ENCODE measurements around the gene GBX2.

GBX2 gene

GRCh38 chr2:236169741-236170589 lies 1.8 kb upstream of the GBX2 start:
- in situ Hi-C loops (cut with MboI; ENCODE audit: low sequenced_read_pairs), result no loop called here

- in situ Hi-C loops (cut with MboI; ENCODE audit: low sequenced_read_pairs), result no loop called here
These were observed 1.1 kb upstream of the GBX2 start for GRCh38 chr2:236169151-236169721.

DNA sequence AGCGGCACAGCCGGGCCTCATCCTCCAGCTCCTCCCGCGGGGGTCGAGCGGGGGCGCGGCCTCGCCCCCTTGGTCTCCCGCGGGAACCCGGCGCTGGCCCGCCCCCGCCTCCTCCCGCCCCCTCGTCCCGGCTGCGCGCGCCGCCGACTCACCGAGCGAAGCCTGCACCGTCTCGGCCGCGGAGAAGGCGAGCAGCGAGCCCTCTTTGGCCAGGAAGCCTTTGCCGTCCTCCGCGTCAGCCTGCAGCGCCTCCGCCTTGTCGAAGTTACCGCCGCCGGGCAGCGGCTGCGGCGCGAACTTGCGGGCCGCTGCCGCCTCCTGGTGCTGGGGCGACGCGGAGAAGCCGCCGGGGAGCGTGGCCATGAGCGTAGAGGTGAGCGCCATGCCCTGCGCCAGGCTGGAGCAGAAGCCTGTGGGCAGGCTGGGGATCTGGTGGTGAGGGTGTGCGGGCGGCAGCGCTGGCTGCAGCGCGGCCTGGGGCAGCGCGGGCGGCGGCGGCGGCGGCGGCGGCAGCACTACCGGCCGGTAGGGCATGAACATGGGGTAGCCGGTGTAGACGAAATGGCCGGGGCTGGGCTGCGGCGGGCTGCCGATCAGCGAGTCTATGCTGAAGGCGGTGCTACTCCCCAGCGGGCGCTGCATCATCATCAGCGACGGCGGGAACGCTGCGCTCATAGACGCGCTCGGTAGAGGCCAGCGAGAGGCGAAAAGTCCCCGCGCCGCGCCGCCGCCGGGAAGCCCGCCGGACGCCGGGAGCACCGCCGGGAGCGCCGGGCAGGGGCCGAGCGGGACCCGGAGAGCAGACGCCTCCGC lies 683 bp downstream of the GBX2 start:
- in situ Hi-C loops (cut with MboI; ENCODE audit: low sequenced_read_pairs), result no loop called here

DNA sequence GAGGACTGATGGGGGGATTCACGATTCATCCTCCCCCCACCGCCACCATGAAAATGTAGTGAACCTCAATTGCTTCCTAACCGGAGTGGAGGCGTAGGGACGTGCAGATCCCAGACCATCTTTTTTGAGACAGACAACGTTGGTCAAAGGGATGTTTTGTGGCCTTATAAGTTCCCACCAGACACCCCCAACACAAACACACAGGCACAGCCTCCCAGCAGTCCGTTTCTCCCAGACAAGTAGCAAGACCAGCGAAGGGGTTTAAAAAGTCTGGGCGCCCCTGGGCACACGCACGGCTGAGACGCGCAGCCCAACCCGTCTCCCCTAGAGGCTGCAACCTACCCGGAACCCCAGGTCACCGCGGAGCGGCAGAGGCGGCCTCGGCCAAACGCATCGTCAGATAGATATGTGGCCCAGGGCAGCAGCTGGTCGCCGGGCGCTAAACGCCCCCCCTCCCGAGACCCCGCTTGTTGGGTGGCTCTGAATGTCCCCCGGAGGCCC lies 1.3 kb downstream of the GBX2 start:
- in situ Hi-C loops (cut with MboI; ENCODE audit: low sequenced_read_pairs), result no loop called here

DNA sequence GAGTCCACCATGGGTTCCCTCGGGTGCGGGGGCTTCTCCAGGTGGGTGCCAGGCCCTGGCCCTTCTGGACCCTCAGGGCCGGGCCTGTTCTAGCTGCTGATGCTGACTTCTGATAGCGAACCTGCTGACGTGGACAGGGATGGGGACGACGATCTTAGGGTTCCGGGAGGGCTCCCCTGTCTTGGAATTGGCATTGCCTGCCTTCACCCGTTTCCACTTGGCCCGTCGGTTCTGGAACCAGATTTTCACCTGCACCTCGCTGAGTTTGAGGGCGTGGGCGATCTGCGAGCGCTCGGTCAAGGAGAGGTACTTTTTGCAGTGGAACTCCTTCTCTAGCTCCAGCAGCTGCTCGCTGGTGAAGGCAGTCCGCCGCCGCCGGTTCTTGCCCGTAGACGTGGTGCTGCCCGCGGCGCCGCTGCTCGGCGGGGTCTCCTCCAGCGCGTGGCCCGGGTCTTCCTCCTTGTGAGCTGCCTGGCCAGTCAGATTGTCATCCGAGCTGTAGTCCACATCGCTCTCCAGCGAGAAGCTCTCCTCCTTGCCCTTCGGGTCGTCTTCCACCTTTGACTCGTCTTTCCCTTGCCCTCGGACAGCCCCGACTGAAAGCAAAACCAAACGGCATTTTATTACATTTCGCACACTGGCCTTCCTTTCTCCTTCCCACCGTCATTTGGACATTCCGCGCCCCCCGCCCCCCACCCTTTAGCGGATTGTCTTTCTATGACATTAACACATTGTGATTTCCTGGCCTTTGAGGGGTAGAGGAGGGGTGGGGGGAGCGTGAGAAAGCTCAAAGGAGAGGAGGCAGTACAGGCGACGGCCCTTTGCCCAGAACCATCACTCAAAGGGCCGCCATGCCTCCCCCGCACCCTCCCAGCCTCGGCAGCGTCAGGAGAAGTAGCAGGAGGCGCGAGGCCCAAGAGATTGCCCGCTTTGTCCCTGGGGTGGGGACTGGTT lies 2.1 kb downstream of the GBX2 start:
- in situ Hi-C loops (cut with MboI; ENCODE audit: low sequenced_read_pairs), result no loop called here

GRCh38 chr2:236164925-236165841 lies 3.0 kb downstream of the GBX2 start:
- in situ Hi-C loops (cut with MboI; ENCODE audit: low sequenced_read_pairs), result no loop called here

- in situ Hi-C loops (cut with MboI; ENCODE audit: low sequenced_read_pairs), result no loop called here
These were observed 3.8 kb downstream of the GBX2 start for GRCh38 chr2:236164201-236164924.

GRCh38 chr2:236163471-236164200 lies 4.5 kb downstream of the GBX2 start:
- in situ Hi-C loops (cut with MboI; ENCODE audit: low sequenced_read_pairs), result no loop called here

DNA sequence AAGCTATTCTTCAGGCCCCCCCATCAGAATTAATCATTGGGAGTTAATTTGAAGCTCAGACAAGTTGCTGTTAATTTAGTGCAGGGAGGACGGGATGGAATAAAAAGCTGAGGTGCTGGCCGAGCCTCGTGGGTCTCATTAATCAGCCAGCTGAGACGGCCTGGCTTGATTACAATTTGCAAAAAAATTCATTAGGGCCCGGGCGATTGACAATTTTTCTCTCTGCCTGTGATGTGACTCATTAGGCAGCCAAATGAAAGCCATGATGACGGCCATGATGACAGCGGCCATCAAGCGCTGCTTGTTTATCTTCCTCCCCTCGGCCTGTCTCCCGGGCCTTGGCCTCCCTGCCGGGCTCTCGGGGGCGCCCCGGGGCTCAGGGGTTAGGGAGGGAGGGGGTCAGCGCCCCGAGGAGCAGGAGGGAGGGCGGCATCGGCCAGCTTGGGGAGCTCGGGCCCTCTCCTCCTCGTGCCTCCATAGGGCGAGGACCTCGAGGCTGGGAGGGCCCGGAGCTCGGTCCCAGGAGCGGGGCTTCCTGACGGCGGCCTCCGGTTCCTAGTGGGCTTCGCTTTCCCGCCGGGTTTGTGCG lies 5.2 kb downstream of the GBX2 start:
- in situ Hi-C loops (cut with MboI; ENCODE audit: low sequenced_read_pairs), result no loop called here

DNA sequence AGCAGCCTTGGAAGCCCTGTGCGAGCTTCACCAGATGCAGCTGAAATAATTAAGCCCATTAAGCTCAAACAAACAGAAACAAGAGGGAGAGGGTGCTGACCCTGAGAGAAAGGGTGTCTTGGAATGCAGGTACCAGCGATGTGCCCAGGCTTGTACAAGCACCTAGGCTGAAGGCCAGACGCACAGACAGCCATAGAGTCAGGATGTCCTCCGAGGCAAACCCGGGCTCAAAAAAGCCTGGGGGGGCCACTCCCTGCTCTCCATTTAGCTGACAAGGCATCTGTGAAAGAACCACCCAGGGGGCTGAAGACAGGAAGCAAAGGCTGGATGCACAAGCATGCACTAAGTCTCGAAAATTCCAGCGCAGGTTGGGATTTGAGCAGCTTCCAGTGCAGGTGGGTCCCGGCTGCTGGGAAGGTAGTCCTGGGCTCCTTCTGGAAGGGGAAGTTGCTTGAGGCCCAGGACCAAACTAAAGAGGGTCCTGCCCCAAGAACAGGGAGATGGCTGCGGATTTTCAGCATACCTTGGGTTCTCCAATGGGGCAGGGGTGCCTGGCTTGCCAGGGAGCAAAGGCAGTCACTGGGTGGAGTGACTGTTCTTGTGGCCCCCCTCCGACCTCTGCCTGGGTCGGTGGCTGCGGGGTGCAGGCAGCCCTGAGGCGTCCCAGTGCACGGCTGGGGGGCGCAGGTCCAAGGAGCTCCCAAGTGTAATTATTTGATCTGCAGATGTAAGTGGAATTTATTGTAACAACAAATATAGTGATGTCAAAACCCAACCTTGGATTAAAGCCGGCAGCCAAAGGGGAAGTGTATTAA lies 5.9 kb downstream of the GBX2 start:
- in situ Hi-C loops (cut with MboI; ENCODE audit: low sequenced_read_pairs), result no loop called here

GRCh38 chr2:236161531-236161930 lies 6.7 kb downstream of the GBX2 start:
- in situ Hi-C loops (cut with MboI; ENCODE audit: low sequenced_read_pairs), result no loop called here

DNA sequence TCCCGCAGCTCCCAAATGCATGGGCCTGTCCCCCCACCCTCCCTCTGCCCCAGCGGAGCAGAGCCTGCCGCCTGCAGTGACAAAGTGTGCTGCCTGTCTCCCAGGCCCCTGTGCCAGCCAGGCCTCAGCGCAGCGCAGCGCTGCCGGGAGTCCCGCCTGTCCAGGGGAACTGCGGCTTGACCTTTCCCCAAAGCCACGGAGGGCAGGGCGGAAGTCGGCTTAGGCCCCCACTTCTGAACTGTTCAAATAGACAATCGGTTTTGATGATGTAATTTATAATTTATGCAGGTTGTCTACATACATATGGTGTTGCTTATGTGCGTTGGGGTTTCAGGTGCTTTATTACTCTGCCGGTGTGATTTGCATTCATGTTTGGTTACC lies 7.1 kb downstream of the GBX2 start:
- in situ Hi-C loops (cut with MboI; ENCODE audit: low sequenced_read_pairs), result no loop called here

DNA sequence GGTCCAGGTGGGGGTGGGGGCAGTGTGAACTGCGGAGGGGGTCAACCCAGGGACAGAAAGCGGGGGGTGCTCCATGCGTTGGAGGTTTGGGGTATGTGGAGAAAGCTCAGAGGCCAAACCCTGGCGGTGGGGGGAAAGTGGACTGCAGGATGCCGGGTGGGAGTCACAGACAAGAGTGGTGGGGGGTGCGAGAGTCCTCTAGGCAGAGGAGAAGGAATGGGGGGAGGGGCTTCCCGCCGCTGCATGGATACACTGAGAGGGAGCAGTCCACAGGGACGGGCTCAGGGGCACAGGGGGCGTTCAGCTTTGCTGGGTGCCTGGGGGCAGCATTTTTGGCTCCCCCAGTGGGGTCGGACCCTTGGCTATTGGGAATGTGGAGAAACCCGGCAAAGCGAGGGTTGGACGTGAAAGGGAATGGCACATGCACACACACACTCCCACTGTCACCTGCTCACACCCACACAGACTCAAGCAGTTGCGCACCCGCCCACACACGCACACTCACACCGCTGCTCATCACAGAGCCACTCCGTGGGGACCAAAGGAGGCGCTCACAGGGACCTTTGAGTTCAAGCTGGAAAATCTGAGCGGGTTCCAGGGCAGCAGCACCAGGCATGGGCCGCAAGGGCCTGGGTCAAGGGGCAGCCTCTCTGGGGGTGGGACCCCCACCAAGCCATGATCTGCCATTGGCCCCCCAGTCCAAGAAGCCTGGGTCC lies 7.7 kb downstream of the GBX2 start:
- in situ Hi-C loops (cut with MboI; ENCODE audit: low sequenced_read_pairs), result no loop called here

- in situ Hi-C loops (cut with MboI; ENCODE audit: low sequenced_read_pairs), result no loop called here
These were observed 8.4 kb downstream of the GBX2 start for GRCh38 chr2:236159778-236160170.

GRCh38 chr2:236158969-236159777 lies 9.0 kb downstream of the GBX2 start:
- in situ Hi-C loops (cut with MboI; ENCODE audit: low sequenced_read_pairs), result no loop called here

All from hTERT RPE-1 (cell line).